ENCODE data around the gene C11orf58.

Gene C11orf58

DNA sequence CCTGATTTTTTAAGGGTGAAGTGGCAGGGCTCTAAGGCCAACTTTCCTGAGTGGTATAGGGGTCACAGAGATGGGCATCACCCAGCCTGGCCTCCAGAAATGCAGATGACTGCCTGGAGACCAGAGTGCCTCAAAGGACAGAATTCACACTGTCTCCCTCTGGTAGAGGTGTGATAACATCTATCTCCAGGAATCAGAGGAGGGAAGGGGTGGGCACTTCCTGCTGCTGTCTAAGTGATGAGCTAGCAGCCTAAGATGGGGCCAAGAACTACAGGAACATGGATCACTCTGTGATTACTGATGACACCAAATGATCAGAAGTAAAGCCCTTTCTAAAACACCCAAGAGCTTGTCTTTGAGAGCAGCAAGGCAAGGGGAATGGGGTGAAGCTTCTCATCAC, 61.9 kb downstream of the C11orf58 start:
- peak; percentile 14 for ATAC-seq
- Mint-ChIP-seq H3K27ac (peak overlapping the region; percentile 74), H3K4me3 (no peak overlapping the region)

GRCh38 chr11:16801288-16801980, 63.0 kb downstream of the C11orf58 start:
- peaks cover 38% of the 10 kb centered on the region for H3K4me1 Mint-ChIP-seq
- peak; percentile 9 for ATAC-seq
- DNase-seq (ENCODE audit: low spot score in 2 of 2), result no peak
- H3K36me3 Mint-ChIP-seq, result no peaks in the 10 kb centered on the region
- H3K9me3 Mint-ChIP-seq, result no peaks in the 10 kb centered on the region
- no peak overlapping the region for H3K4me3 Mint-ChIP-seq
- H3K27ac Mint-ChIP-seq, result peak overlapping the region; percentile 74

More for the DNA sequence above, 61.9 kb downstream of the C11orf58 start:
- no peak for DNase-seq (ENCODE audit: low spot score in 2 of 2)
- Mint-ChIP-seq H3K4me1 (peaks cover 39% of the 10 kb centered on the region), H3K9me3 (no peaks in the 10 kb centered on the region), H3K36me3 (no peaks in the 10 kb centered on the region)

DNA sequence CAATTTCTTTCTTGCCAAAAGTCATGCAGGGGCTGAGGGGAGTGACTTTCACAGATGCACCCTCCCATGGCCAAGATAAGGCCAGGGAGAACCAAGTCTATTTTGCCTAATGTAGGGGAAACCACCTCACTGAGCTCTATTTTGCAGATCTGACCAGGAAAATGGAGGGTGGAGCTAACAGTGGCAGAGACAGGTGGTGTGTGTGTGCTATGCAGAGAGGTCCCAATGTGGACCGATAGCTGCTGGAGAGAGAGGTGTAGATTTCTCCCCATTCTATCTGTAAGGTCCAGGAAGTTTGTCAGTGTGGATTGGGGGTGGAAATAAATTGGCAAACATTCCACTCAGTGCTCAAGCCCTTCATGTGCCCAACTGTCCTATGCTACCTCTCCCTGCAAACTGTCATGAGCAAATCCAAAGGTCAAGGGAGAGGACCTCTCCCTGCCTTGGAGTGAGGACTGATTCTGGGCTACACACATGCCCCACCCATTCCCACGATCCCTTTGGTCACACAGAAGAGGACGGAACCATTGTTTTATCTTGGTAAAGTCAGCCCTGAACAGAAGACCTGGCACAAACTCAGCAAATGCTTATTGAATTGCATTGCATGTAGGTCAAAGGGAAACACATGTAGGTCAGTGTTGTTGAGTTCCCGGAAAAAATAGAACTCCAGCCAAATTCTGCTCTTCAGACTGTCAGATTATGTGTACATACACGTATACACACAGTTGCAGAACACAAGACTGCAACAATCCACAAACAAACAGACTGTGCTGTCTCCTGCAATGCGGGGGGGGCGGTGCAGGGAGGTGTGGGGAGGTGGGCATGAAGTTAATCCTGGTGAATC, 65.9 kb downstream of the C11orf58 start:
- H3K27ac Mint-ChIP-seq, result peak overlapping the region; percentile 78
- no peaks in the 10 kb centered on the region for H3K36me3 Mint-ChIP-seq
- peak overlapping the region; percentile 53 for H3K4me3 Mint-ChIP-seq
- peak; percentile 9 for ATAC-seq
- H3K9me3 Mint-ChIP-seq, result no peaks in the 10 kb centered on the region
- DNase-seq (ENCODE audit: low spot score in 2 of 2), result no peak
- H3K4me1 Mint-ChIP-seq, result peaks cover 37% of the 10 kb centered on the region

GRCh38 chr11:16805938-16806337, 67.5 kb downstream of the C11orf58 start:
- peaks cover 40% of the 10 kb centered on the region for H3K4me1 Mint-ChIP-seq
- no peaks in the 10 kb centered on the region for H3K9me3 Mint-ChIP-seq
- DNase-seq (ENCODE audit: low spot score in 2 of 2) (no peak), ATAC-seq (no peak)
- H3K4me3 Mint-ChIP-seq, result no peak overlapping the region
- H3K36me3 Mint-ChIP-seq, result no peaks in the 10 kb centered on the region
- H3K27ac Mint-ChIP-seq, result peak overlapping the region; percentile 78

- no peak overlapping the region for H3K4me3 Mint-ChIP-seq
- ATAC-seq (no peak), DNase-seq (ENCODE audit: low spot score in 2 of 2) (no peak)
- peak overlapping the region; percentile 34 for H3K27ac Mint-ChIP-seq
- H3K36me3 Mint-ChIP-seq, result no peaks in the 10 kb centered on the region
- H3K9me3 Mint-ChIP-seq, result no peaks in the 10 kb centered on the region
- H3K4me1 Mint-ChIP-seq, result peaks cover 40% of the 10 kb centered on the region
Observed at GRCh38 chr11:16806791-16807190, 68.3 kb downstream of the C11orf58 start.

GRCh38 chr11:16807306-16807705, 68.9 kb downstream of the C11orf58 start:
- no peak overlapping the region for H3K4me3 Mint-ChIP-seq
- no peak for ATAC-seq
- H3K4me1 Mint-ChIP-seq, result peaks cover 41% of the 10 kb centered on the region
- H3K36me3 Mint-ChIP-seq, result no peaks in the 10 kb centered on the region
- no peak for DNase-seq (ENCODE audit: low spot score in 2 of 2)
- no peaks in the 10 kb centered on the region for H3K9me3 Mint-ChIP-seq
- peak overlapping the region; percentile 34 for H3K27ac Mint-ChIP-seq
